ENCODE results near the gene FAP.

The FAP gene

DNA sequence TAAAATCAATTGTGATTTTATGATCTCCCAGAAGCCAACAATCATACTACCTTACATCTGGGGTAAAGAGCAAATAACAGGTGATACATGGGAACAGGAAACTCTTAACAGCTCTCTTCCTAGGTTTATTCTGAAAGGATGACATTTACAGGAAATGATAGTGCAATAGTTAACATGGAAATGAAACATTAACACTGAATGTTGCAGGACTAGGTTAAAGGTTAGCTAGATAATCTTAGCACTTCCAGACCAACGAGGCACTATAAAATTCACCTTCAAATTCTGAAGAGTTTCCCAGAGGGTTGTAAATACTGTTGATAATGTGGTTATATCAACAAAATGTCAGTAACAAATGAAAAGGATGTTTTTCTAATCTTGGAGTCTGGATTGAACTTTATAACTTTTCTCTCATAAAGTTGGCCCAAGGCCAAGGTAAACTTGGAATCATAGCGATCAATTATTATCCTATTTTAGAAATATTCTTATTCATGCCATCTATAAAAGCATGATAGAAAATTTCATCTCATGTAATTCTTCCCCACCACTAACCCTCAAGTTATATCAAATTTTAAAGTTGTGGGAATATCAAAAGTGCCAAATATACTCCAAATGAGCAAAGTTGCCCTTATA lies 58.3 kb downstream of the FAP start:
- no peaks in the 10 kb centered on the region for H3K9me3 Mint-ChIP-seq (ENCODE audit: low read depth)
- H3K4me1 Mint-ChIP-seq (ENCODE audit: low read depth) = no peaks in the 10 kb centered on the region
- H3K27me3 Mint-ChIP-seq = peaks cover 7% of the 10 kb centered on the region
- no peak overlapping the region for H3K27ac Mint-ChIP-seq
- H3K36me3 Mint-ChIP-seq = no peaks in the 10 kb centered on the region
- H3K4me3 Mint-ChIP-seq = no peak overlapping the region

GRCh38 chr2:162184359-162184758 lies 58.9 kb downstream of the FAP start:
- Mint-ChIP-seq H3K27me3 (peaks cover 9% of the 10 kb centered on the region), H3K4me1 (ENCODE audit: low read depth) (no peaks in the 10 kb centered on the region), H3K9me3 (ENCODE audit: low read depth) (no peaks in the 10 kb centered on the region), H3K27ac (no peak overlapping the region), H3K36me3 (no peaks in the 10 kb centered on the region), H3K4me3 (no peak overlapping the region)

GRCh38 chr2:162182395-162182794 lies 60.9 kb downstream of the FAP start:
- no peaks in the 10 kb centered on the region for H3K4me1 Mint-ChIP-seq (ENCODE audit: low read depth)
- no peak overlapping the region for H3K4me3 Mint-ChIP-seq

GRCh38 chr2:162177301-162177700 lies 65.9 kb downstream of the FAP start:
- no peak overlapping the region for H3K4me3 Mint-ChIP-seq
- no peaks in the 10 kb centered on the region for H3K4me1 Mint-ChIP-seq (ENCODE audit: low read depth)
- peaks cover 3% of the 10 kb centered on the region for H3K36me3 Mint-ChIP-seq
- no peaks in the 10 kb centered on the region for H3K9me3 Mint-ChIP-seq (ENCODE audit: low read depth)
- H3K27ac Mint-ChIP-seq = no peak overlapping the region
- H3K27me3 Mint-ChIP-seq = peaks cover 26% of the 10 kb centered on the region

More at GRCh38 chr2:162182395-162182794, 60.9 kb downstream of the FAP start:
- peaks cover 1% of the 10 kb centered on the region for H3K36me3 Mint-ChIP-seq
- peaks cover 16% of the 10 kb centered on the region for H3K27me3 Mint-ChIP-seq
- no peak overlapping the region for H3K27ac Mint-ChIP-seq
- H3K9me3 Mint-ChIP-seq (ENCODE audit: low read depth) = no peaks in the 10 kb centered on the region

DNA sequence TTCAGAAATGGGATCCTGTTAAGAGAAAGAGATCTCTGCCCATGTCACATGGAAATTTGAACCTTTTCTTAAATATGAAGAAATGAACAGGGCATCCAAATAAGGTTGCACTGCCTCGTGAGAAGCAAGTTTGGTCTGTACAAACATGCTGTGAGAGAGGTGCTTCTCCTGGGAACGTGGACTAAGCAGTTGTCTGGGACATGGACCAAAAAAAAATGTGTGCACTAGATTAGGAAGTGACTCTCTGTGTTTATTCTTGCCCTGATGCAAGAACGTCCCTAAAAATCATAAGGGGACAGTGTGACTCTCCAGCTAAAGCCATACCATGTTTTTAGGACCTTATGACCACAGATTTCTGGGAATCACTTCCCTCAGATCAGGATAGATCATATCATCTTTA lies 67.5 kb downstream of the FAP start:
- Mint-ChIP-seq H3K27ac (no peak overlapping the region), H3K4me3 (no peak overlapping the region), H3K27me3 (peaks cover 22% of the 10 kb centered on the region), H3K4me1 (ENCODE audit: low read depth) (no peaks in the 10 kb centered on the region), H3K36me3 (peaks cover 3% of the 10 kb centered on the region), H3K9me3 (ENCODE audit: low read depth) (no peaks in the 10 kb centered on the region)

DNA sequence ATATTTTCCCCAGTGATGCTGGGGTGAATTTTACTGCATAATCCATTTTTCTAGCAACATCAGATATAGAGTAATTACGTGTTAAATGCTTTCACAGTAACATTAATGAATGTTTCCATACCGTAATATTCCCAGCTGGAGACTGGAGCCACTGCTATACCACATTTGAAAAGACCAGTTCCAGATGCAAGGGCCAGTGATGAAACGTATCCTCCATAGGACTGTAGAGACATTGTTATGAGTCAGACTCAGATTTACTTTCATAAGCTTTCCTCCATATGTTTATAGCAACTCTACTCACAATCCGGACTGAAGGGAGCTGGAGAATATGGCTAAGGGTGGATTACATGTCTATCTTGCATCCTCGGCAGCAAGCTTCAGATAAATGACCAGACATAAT lies 68.5 kb downstream of the FAP start:
- H3K27me3 Mint-ChIP-seq = peaks cover 19% of the 10 kb centered on the region
- no peak overlapping the region for H3K27ac Mint-ChIP-seq
- no peaks in the 10 kb centered on the region for H3K9me3 Mint-ChIP-seq (ENCODE audit: low read depth)
- H3K4me3 Mint-ChIP-seq = no peak overlapping the region
- H3K4me1 Mint-ChIP-seq (ENCODE audit: low read depth) = no peaks in the 10 kb centered on the region
- peaks cover 3% of the 10 kb centered on the region for H3K36me3 Mint-ChIP-seq

DNA sequence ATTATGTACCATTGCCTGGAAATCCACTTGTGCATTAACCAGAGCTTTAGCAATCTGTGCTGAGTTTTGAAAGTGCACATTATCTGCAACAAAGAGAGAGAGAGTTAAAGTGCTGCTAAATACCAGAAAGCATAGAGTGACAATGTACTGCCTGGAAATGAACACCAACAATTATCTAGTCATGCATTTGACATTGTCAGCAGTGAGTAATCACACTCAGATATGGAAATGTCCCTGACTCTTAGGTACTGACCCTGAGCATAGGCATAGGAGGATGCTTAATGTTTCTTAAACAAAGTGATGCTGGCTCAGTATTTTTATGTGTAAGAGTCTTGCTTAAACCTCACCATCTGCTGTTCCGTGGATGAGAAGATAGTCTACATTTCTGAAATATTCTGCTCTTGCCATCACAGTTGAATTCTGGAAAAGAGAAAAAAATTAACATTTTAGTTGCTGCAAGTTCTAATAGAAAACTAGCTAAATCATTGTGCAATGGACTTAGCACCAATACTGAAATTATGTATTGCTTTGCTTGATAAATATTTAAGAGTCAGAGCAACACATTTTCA lies 70.4 kb downstream of the FAP start:
- H3K27ac Mint-ChIP-seq = no peak overlapping the region
- no peaks in the 10 kb centered on the region for H3K9me3 Mint-ChIP-seq (ENCODE audit: low read depth)
- no peaks in the 10 kb centered on the region for H3K4me1 Mint-ChIP-seq (ENCODE audit: low read depth)
- H3K36me3 Mint-ChIP-seq = peaks cover 3% of the 10 kb centered on the region
- H3K4me3 Mint-ChIP-seq = no peak overlapping the region
- peaks cover 13% of the 10 kb centered on the region for H3K27me3 Mint-ChIP-seq

- Mint-ChIP-seq H3K9me3 (ENCODE audit: low read depth) (no peaks in the 10 kb centered on the region), H3K36me3 (no peaks in the 10 kb centered on the region), H3K27ac (no peak overlapping the region), H3K4me1 (ENCODE audit: low read depth) (no peaks in the 10 kb centered on the region), H3K27me3 (peaks cover 6% of the 10 kb centered on the region), H3K4me3 (no peak overlapping the region)
Measured at GRCh38 chr2:162166745-162167144, 76.5 kb downstream of the FAP start.

DNA sequence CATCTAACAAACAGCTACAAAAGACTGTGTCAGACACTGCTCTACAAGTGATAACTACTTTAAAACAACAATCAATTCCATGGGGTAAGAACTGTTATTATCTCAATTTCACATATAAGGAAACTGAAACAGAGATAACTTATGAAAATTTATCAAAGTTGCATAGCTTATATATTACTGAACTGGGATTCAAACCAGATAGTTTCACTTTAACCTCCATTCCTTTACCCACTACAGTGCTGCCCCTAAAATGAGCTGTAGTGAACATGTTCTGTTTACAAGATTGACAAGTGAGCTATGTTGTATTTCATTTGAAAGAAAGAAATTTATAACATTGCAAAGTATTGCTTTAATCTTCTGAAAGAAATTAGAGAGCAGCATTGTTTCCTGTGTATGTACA lies 77.1 kb downstream of the FAP start:
- H3K36me3 Mint-ChIP-seq = no peaks in the 10 kb centered on the region
- no peaks in the 10 kb centered on the region for H3K9me3 Mint-ChIP-seq (ENCODE audit: low read depth)
- no peaks in the 10 kb centered on the region for H3K4me1 Mint-ChIP-seq (ENCODE audit: low read depth)
- no peak overlapping the region for H3K27ac Mint-ChIP-seq
- H3K4me3 Mint-ChIP-seq = no peak overlapping the region
- H3K27me3 Mint-ChIP-seq = peaks cover 6% of the 10 kb centered on the region

- no peaks in the 10 kb centered on the region for H3K4me1 Mint-ChIP-seq (ENCODE audit: low read depth)
- H3K27ac Mint-ChIP-seq = no peak overlapping the region
- H3K36me3 Mint-ChIP-seq = no peaks in the 10 kb centered on the region
- H3K27me3 Mint-ChIP-seq = peaks cover 13% of the 10 kb centered on the region
- no peaks in the 10 kb centered on the region for H3K9me3 Mint-ChIP-seq (ENCODE audit: low read depth)
- no peak overlapping the region for H3K4me3 Mint-ChIP-seq
Measured at GRCh38 chr2:162164802-162165201, 78.4 kb downstream of the FAP start.

DNA sequence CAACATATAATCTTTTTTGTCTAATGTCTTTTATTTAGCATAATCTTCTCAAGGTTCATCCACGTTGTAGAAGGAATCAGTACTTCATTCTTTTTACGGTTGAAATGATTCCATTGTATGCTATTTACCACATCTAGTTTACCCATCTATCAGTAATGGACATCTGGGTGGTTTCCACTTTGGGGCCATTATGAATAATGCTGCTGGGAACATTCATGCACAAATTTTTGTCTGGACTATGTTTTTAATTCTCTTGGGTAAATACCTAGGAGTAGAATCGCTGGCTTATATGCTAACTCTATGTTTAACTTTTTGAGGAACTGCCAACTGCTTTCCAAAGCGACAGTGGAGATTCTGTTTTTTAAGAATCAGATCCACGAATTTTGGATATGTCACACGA lies 83.8 kb downstream of the FAP start:
- Mint-ChIP-seq H3K27ac (no peak overlapping the region), H3K4me1 (ENCODE audit: low read depth) (no peaks in the 10 kb centered on the region), H3K4me3 (no peak overlapping the region), H3K9me3 (ENCODE audit: low read depth) (no peaks in the 10 kb centered on the region), H3K36me3 (no peaks in the 10 kb centered on the region), H3K27me3 (peaks cover 20% of the 10 kb centered on the region)

- peaks cover 3% of the 10 kb centered on the region for H3K4me1 Mint-ChIP-seq (ENCODE audit: low read depth)
- H3K4me3 Mint-ChIP-seq = no peak overlapping the region
- H3K27me3 Mint-ChIP-seq = peaks cover 28% of the 10 kb centered on the region
- no peaks in the 10 kb centered on the region for H3K9me3 Mint-ChIP-seq (ENCODE audit: low read depth)
- H3K27ac Mint-ChIP-seq = no peak overlapping the region
- no peaks in the 10 kb centered on the region for H3K36me3 Mint-ChIP-seq
Measured at GRCh38 chr2:162156149-162156548, 87.1 kb downstream of the FAP start.

GRCh38 chr2:162155093-162155492 lies 88.2 kb downstream of the FAP start:
- Mint-ChIP-seq H3K27ac (no peak overlapping the region), H3K9me3 (ENCODE audit: low read depth) (no peaks in the 10 kb centered on the region)

DNA sequence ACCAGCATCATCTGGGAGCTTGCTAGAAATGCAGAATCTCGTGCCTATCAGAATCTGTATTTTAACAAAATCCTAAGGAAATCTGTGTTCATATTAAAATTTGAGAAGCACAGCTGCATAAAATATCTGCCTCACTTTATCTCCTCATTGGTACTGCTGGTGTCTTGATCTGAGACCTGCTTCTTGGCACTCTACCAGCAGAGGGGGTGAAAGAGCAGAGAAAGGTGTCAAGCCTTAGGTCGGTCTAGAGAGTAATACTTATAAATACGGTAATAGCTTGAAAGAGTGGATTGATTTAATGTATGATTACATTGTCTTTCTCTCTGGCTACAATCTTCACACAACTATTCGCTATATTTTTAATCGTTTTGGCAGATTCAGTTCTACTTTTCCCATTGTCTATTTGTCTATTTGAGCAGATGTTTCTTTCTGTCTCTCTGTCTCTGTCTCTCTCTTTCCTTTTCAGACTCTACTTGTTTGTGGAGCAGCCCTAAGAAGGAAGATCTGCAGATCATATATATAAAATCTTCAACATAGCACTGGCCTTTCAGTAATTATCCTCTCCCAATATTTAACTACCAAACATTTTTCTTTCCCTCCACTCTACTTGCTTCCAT lies 89.5 kb downstream of the FAP start:
- Mint-ChIP-seq H3K27me3 (peaks cover 26% of the 10 kb centered on the region), H3K4me3 (peak overlapping the region; percentile 20), H3K36me3 (no peaks in the 10 kb centered on the region), H3K27ac (no peak overlapping the region), H3K4me1 (ENCODE audit: low read depth) (peaks cover 3% of the 10 kb centered on the region), H3K9me3 (ENCODE audit: low read depth) (no peaks in the 10 kb centered on the region)

More at GRCh38 chr2:162155093-162155492, 88.2 kb downstream of the FAP start:
- H3K4me3 Mint-ChIP-seq = no peak overlapping the region
- H3K27me3 Mint-ChIP-seq = peaks cover 25% of the 10 kb centered on the region
- no peaks in the 10 kb centered on the region for H3K36me3 Mint-ChIP-seq
- peaks cover 3% of the 10 kb centered on the region for H3K4me1 Mint-ChIP-seq (ENCODE audit: low read depth)

DNA sequence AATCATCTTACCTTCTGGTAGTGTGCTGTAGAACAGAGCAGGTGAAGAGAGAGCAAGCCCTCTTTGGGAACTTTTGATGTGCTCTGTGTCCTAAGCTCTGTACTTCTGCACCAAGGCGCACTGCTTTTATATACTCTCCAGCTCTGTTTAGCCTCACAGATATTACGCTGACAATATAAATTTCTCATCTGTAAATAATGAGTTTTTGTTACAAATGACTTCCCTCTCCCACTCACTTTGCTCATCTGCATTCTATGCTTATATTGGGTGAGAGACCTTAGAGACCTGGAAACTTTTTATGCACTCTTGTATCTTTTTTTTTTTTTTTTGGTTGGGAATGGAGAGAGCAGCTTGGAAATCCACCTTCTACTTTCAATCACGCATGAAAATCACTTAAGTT lies 91.1 kb downstream of the FAP start, which contains the start of gene GCG:
TSS of gene GCG (minus strand) at position 101 of the 400 bp plus-strand sequence. CDS start 3,069 bp downstream, outside the sequence.
- H3K27me3 Mint-ChIP-seq = peaks cover 28% of the 10 kb centered on the region
- H3K36me3 Mint-ChIP-seq = no peaks in the 10 kb centered on the region
- peaks cover 3% of the 10 kb centered on the region for H3K4me1 Mint-ChIP-seq (ENCODE audit: low read depth)
- H3K9me3 Mint-ChIP-seq (ENCODE audit: low read depth) = no peaks in the 10 kb centered on the region
- H3K27ac Mint-ChIP-seq = no peak within 1 kb of the TSS
- no peak within 1 kb of the TSS for H3K4me3 Mint-ChIP-seq
